Pancreas (tissue), 10 donors: Measurements from ENCODE around the gene DCTN5. TPM values are rescaled to one million over a fixed set of nuclear protein-coding genes. Genes with fewer than 3 reads are reported as not detected.
A peak's percentile ranks its signal among the peaks of the same experiment; 100 is the strongest.
"Not testable (repeated sequence)": the region's sequence is repeated elsewhere in the genome, so short reads cannot be mapped to it uniquely, and the experiment has no call there.

ENCODE experiments used
- ATAC-seq, 4 donors: fragments of 200-7000 bp; cut with Tn5 transposase; one replicate each; pipeline versions ENCODE4 v1.8.0 to v1.9.1; 2020; ENCODE audit warnings: mild to moderate bottlenecking in 4 of 4, moderate library complexity in 4 of 4
- DNase-seq, 6 donors: peaks; one replicate each; pipeline ENCODE4 v3.0.0-alpha.2; 2020
- FAIRE-seq: peaks from 2 replicates; lab custom pipeline; 2012; peaks lifted over from hg19 to GRCh38; lab: Jason Lieb, UNC
- H3K27ac ChIP-seq, 4 donors: fragments of 200-600 bp; sonication (generic); 1 replicate in 3 of 4; 2 replicates in 1 of 4; pipeline versions ENCODE4 v1.5.0 to v1.8.0; 2020
- H3K27me3 ChIP-seq, 4 donors: fragments of 200-600 bp; one replicate each; pipeline ENCODE4 v1.8.0; 2021
- H3K36me3 ChIP-seq, 3 donors: fragments of 200-600 bp; sonication (generic) in 1 of 3; one replicate each; pipeline versions ENCODE4 v1.5.0 to v1.8.0; 2020 to 2021
- H3K4me1 ChIP-seq, 3 donors: fragments of 200-600 bp; one replicate each; pipeline ENCODE4 v1.8.0; 2021
- H3K4me3 ChIP-seq, 4 donors: fragments of 200-600 bp; sonication (generic) in 2 of 4; one replicate each; pipeline versions ENCODE4 v1.5.0 to v1.8.0; 2020 to 2021
- H3K9me3 ChIP-seq, 4 donors: fragments of 200-600 bp; one replicate each; pipeline ENCODE4 v1.8.0; 2021
- WGBS, 2 donors: extraction: QIAGEN DNeasy Blood & Tissue Kit; methylation state at CpG; one replicate each; pipeline ENCODE4 v1.1.7; 2013; 5-methylcytosine and 5-hydroxymethylcytosine counted together
- intact Hi-C, 3 donors: fragments of 100-400 bp; cut with DNase I; formaldehyde crosslinking; loops; one replicate each; pipeline versions ENCODE4 v1.11.1 to v1.14.2; 2022
- polyA plus RNA-seq, 2 donors: library from polyadenylated mRNA; stranded (reverse); fragments of 200-250 nt; gene quantifications; one replicate each; pipeline ENCODE4 v1.2.3, GENCODE V29; 2013
- total RNA-seq, 6 donors: library from RNA; stranded (reverse); fragmentation: NEBNext Ultra II Directional in 4 of 6; extraction: Animal tissue kit (Norgen Biotek cat#: 25700) in 4 of 6; gene quantifications; one replicate each; pipeline versions ENCODE4 v1.2.1 to v1.2.4, GENCODE V29; 2021 to 2023
- TF ChIP-seq, protein P1 (sequence below), 4 donors: fragments of 200-600 bp; sonication (generic) in 3 of 4; IDR thresholded peaks; one replicate each; pipeline versions ENCODE4 v1.5.0 to v1.8.0; 2021; ENCODE audit warnings: antibody characterized with exemption in 4 of 4
- donor health status: healthy with polysubstance abuse.
- donor health status: DM: no; HTN: no; CAD: no; lungs with moderate emphysema.
- donor health status: DM: no; HTN: no; CAD: no.
- donor health status: control.
- donor health status: control.
- donor health status: Bipolar disorder and iron deficiency.
- donor health status: DM: yes; HTN: yes; CAD: no.
- donor health status: DM: no; HTN: no; CAD: no.
- donor health status: DM: no; HTN: no; CAD: no.
- donor health status: DM: yes; HTN: yes; CAD: no.

The DCTN5 gene
- total and polyA plus RNA-seq, 8 donors, result 5.7 to 29.5 (median 22.3) TPM

DNA sequence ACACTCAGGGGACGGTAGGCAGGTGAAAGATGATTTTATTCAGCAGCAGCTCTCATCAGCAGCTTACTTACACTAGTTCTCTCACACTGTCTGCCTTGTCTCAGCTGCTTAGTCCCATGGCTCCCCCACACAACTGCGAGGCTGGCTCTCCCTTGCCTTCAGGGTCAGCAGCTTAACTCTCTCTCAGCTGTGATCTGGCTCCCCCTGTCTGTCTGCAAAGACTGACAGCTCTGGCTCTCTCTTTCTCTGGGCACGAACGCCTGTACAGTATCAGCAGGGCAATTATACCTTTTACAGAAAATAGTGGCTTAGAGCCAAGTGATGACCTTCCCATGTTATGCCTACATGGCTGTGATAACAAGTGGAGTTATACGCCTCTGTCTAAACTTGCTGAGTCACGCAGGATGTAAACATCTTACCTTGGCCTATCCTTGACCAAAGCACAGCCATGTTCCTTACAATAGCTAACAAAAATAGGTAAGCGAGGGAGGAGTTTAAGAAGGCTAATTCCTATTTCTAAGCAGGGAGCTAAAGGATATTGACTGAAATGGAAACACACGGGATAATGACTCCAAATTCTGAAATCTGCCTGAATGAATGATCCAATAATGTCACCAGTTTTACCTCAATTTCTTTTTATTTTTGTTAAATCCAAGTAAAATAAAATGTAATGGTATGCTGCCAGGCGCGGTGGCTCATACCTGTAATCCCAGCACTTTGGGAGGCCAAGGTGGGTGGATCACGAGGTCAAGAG is 44.1 kb upstream of the DCTN5 start:
- 75 to 77% methylated on average over 11 of the region's 11 CpGs for WGBS, 2 donors
- DNase-seq, result peak in 1 of 6 donors; percentile 15

DNA sequence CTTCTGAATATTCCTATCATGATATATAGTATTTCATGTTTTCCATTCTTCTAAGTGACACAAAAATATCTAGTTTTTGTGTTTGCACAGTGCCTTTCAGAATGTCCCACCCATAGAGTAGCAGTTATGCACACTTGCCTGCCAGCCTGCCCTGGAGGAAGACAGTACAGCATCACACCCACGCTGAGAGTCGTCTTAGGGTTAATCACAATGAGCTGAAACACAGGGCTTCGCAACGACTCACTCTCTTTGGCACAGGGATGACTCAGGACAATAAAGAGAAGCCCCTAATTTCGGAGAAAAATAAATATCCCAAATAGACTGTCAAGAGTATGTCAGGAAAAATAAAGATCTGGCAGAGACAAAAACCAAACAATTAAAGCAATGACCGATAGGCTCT is 33.5 kb upstream of the DCTN5 start:
- Histone ChIP-seq H3K4me1 (no peaks in the 10 kb centered on the region), H3K36me3 (no peaks in the 10 kb centered on the region), H3K27ac (no peak overlapping the region), H3K27me3 (no peaks in the 10 kb centered on the region), H3K4me3 (no peak overlapping the region), H3K9me3 (no peaks in the 10 kb centered on the region)
- ATAC-seq (no peak), FAIRE-seq (no peak), DNase-seq (no peak)
- TF ChIP-seq, protein P1, sequence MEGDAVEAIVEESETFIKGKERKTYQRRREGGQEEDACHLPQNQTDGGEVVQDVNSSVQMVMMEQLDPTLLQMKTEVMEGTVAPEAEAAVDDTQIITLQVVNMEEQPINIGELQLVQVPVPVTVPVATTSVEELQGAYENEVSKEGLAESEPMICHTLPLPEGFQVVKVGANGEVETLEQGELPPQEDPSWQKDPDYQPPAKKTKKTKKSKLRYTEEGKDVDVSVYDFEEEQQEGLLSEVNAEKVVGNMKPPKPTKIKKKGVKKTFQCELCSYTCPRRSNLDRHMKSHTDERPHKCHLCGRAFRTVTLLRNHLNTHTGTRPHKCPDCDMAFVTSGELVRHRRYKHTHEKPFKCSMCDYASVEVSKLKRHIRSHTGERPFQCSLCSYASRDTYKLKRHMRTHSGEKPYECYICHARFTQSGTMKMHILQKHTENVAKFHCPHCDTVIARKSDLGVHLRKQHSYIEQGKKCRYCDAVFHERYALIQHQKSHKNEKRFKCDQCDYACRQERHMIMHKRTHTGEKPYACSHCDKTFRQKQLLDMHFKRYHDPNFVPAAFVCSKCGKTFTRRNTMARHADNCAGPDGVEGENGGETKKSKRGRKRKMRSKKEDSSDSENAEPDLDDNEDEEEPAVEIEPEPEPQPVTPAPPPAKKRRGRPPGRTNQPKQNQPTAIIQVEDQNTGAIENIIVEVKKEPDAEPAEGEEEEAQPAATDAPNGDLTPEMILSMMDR (IDR thresholded peaks at IDR 0.05), result no peak
- 86% methylated on average over 6 of the region's 6 CpGs for WGBS, 2 donors
- intact Hi-C loops, result no loop called here

More for the DNA sequence above, 44.1 kb upstream of the DCTN5 start:
- Histone ChIP-seq H3K4me1 (peaks cover 7 to 11% (median 7%) of the 10 kb centered on the region in 3 donors), H3K4me3 (no peak overlapping the region), H3K27me3 (no peaks in the 10 kb centered on the region), H3K36me3 (peaks cover 0 to 7% (median 0%) of the 10 kb centered on the region in 3 donors), H3K27ac (no peak overlapping the region), H3K9me3 (no peaks in the 10 kb centered on the region)
- FAIRE-seq (no peak), ATAC-seq (peak in 1 of 4 donors; percentile 5)
- TF ChIP-seq, protein P1 (IDR thresholded peaks at IDR 0.05), result no peak
- intact Hi-C loops, result no loop called here

DNA sequence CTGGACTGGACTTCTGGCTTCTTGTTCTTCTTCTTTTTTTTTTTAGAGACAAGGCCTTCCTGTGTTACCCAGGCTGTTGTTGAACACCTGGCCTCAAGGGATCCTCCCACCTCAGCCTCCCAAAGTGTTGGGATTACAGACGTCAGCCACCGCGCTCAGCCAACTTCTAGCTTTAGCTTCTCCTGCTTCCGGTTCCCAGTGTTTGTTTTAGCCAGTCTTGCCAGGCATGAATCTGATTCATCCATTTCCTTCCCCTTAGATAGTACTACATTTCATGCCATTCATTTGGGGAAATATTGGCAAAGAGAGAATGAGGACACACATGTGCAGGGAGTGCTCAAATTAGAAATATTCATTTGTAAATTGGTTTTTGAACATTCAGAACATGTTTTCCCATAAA is 33.1 kb upstream of the DCTN5 start:
- H3K9me3 ChIP-seq, result no peaks in the 10 kb centered on the region
- intact Hi-C loops, result no loop called here
- 87 to 93% methylated on average over 4 of the region's 4 CpGs for WGBS, 2 donors
- H3K4me1 ChIP-seq, result no peaks in the 10 kb centered on the region
- no peak for ATAC-seq
- DNase-seq, result no peak
- H3K36me3 ChIP-seq, result no peaks in the 10 kb centered on the region
- no peak for FAIRE-seq
- H3K4me3 ChIP-seq, result no peak overlapping the region
- TF ChIP-seq, protein P1 (IDR thresholded peaks at IDR 0.05), result no peak
- H3K27ac ChIP-seq, result no peak overlapping the region
- H3K27me3 ChIP-seq, result no peaks in the 10 kb centered on the region

DNA sequence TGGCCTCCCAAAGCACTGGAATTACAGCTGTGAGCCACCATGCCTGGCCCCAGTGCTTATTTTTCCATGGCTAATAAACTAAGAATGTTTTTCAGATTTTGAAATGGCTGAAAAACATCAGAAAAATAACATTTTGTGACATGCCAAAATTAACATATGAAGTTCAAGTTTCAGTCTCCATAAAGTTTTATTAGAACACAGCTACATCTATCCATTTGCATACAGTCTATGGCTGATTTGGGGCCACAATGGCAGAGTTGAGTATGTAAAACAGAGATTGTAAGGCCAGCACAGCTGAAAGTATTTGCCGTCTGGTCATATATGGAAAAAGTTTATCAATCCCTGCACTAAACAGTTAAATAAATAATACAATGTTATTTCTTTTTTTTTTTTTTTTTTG is 31.3 kb upstream of the DCTN5 start:
- H3K36me3 ChIP-seq, result no peaks in the 10 kb centered on the region
- H3K27ac ChIP-seq, result no peak overlapping the region
- no peaks in the 10 kb centered on the region for H3K27me3 ChIP-seq
- 96 to 97% methylated on average over 1 of the region's 1 CpG for WGBS, 2 donors
- no peaks in the 10 kb centered on the region for H3K9me3 ChIP-seq
- ATAC-seq, result no peak
- intact Hi-C loops, result no loop called here
- FAIRE-seq, result no peak
- no peak overlapping the region for H3K4me3 ChIP-seq
- TF ChIP-seq, protein P1 (IDR thresholded peaks at IDR 0.05), result no peak
- H3K4me1 ChIP-seq, result no peaks in the 10 kb centered on the region
- no peak for DNase-seq

DNA sequence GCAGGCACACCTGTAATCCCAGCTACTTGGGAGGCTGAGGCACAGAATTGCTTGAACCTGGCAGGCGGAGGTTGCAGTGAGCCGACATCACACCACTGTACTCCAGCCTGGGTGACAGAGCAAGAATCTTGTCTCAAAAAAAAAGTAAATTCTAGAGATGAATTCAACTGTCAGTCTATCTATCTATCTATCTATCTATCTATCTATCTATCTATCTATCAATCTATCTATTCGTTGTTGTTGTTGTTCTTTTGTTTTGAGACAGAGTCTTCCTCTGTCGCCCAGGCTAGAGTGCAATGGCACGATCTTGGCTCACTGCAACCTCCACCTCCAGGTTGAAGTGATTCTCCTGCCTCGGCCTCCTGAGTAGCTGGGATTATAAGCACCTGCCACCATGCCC is 30.4 kb upstream of the DCTN5 start:
- not testable (repeated sequence) for H3K36me3 ChIP-seq, H3K27ac ChIP-seq

More for the DNA sequence above, 30.4 kb upstream of the DCTN5 start:
- ATAC-seq, DNase-seq, H3K27me3 ChIP-seq, H3K4me1 ChIP-seq, intact Hi-C loops, H3K4me3 ChIP-seq, H3K9me3 ChIP-seq, FAIRE-seq: not testable (repeated sequence)
- WGBS, 2 donors, result 97% methylated on average over 6 of the region's 6 CpGs
